Cardiac muscle cell (in vitro differentiated cells and primary cell): Measurements from ENCODE around the gene PSRC1. TPM values are rescaled to one million over a fixed set of nuclear protein-coding genes. Genes with fewer than 3 reads are reported as not detected.

ENCODE experiments used
- DNase-seq, 2 donors: peaks; one replicate each; pipeline versions ENCODE4 v3.0.0 to v3.0.0-alpha.2; 2010 to 2017; ENCODE audit warnings: low read depth in 1 of 2, low spot score in 1 of 2
- H3K27ac ChIP-seq: fragments of 200-600 bp; sonication (generic); 2 replicates; pipeline ENCODE4 v1.5.1; 2016
- H3K27me3 ChIP-seq: fragments of 200-600 bp; sonication (generic); 2 replicates; pipeline ENCODE4 v1.6.0; 2016; ENCODE audit warnings: control low read depth
- H3K36me3 ChIP-seq: fragments of 200-600 bp; sonication (generic); 2 replicates; pipeline ENCODE4 v1.5.1; 2016; ENCODE audit warnings: control low read depth
- H3K4me1 ChIP-seq: fragments of 200-600 bp; sonication (generic); 2 replicates; pipeline ENCODE4 v1.8.1; 2017; ENCODE audit warnings: low read depth, mild to moderate bottlenecking, mixed run types
- H3K4me3 ChIP-seq: fragments of 200-600 bp; sonication (generic); 2 replicates; pipeline ENCODE4 v1.5.1; 2016; ENCODE audit warnings: mild to moderate bottlenecking
- H3K9me3 ChIP-seq: fragments of 200-600 bp; sonication (generic); 2 replicates; pipeline ENCODE4 v1.5.1; 2017; ENCODE audit warnings: low read depth, mild to moderate bottlenecking, control low read depth
- CTCF ChIP-seq: IDR thresholded peaks from 2 replicates; pipeline ENCODE4 v1.5.1; 2012; ENCODE audit warnings: low read depth, mild to moderate bottlenecking, low read length
- polyA plus RNA-seq: library from polyadenylated mRNA; unstranded; fragments of >200 nt; fragmentation: Nextera tagmentation; extraction: Ambion mirVana; gene quantifications from 2 replicates; pipeline ENCODE4 v1.2.1, GENCODE V29; 2016
- total RNA-seq: library from RNA; depleted of rRNA; stranded (reverse); fragments of >200 nt; gene quantifications from 2 replicates; pipeline ENCODE4 v1.2.3, GENCODE V29; 2016

PSRC1 gene
- total and polyA plus RNA-seq, 2 experiments from 2014 or later = 13.4 to 41.8 TPM

DNA sequence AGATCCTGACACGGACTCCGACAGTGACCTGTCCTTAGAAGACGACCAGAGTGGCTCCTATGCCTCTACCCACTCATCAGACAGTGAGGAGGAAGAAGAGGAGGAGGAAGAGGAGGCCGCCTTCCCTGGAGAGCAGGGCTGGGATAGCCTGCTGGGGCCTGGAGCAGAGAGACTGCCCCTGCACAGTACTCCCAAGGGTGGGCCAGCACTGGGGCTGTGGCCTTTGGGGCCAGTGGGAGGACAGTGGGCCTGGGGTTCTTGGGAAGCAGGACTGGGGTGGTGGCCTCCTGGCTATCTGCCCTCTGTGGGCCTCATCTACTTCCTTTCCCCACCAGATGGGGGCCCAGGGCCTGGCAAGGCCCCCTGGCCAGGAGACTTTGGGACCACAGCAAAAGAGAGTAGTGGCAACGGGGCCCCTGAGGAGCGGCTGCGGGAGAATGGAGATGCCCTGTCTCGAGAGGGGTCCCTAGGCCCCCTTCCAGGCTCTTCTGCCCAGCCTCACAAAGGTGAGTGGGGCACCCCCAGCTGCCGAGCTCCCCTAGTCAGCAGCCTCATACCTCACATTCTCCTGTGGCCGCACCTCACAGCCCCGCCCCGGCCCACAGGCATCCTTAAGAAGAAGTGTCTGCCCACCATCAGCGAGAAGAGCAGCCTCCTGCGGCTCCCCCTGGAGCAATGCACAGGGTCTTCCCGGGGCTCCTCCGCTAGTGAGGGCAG, 10.0 kb downstream of the PSRC1 start:
- no peak overlapping the region for H3K27ac ChIP-seq
- DNase-seq = no peak
- H3K27me3 ChIP-seq = no peaks in the 10 kb centered on the region
- no peak for TF ChIP-seq CTCF
- H3K36me3 ChIP-seq = no peaks in the 10 kb centered on the region
- H3K9me3 ChIP-seq = no peaks in the 10 kb centered on the region
- H3K4me3 ChIP-seq = no peak overlapping the region
- peaks cover 8% of the 10 kb centered on the region for H3K4me1 ChIP-seq

GRCh38 chr1:109272021-109272799, 10.7 kb downstream of the PSRC1 start:
- no peaks in the 10 kb centered on the region for H3K36me3 ChIP-seq
- H3K4me3 ChIP-seq = no peak overlapping the region
- peaks cover 8% of the 10 kb centered on the region for H3K4me1 ChIP-seq
- H3K27ac ChIP-seq = no peak overlapping the region
- no peak for TF ChIP-seq CTCF
- no peaks in the 10 kb centered on the region for H3K27me3 ChIP-seq
- no peak for DNase-seq
- H3K9me3 ChIP-seq = no peaks in the 10 kb centered on the region

DNA sequence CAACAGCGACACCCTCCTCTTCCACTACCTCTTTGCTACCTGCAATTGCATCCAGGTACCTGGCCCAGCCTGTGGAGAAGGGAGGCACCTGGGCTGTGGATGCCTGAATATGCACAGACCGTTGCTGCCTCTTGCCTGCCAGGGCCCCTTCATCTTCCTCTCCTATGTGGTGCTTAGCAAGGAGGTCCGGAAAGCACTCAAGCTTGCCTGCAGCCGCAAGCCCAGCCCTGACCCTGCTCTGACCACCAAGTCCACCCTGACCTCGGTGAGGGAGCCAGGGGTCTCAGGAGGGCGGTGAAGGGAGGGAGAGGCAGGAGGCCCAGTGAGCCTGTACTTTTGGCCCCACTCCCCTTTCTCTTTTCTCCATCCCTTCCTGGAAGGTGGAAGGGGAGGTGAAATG, 11.5 kb downstream of the PSRC1 start:
- DNase-seq = no peak
- Histone ChIP-seq H3K36me3 (no peaks in the 10 kb centered on the region), H3K4me1 (peaks cover 8% of the 10 kb centered on the region), H3K4me3 (no peak overlapping the region), H3K9me3 (no peaks in the 10 kb centered on the region), H3K27me3 (no peaks in the 10 kb centered on the region), H3K27ac (no peak overlapping the region)
- no peak for TF ChIP-seq CTCF

DNA sequence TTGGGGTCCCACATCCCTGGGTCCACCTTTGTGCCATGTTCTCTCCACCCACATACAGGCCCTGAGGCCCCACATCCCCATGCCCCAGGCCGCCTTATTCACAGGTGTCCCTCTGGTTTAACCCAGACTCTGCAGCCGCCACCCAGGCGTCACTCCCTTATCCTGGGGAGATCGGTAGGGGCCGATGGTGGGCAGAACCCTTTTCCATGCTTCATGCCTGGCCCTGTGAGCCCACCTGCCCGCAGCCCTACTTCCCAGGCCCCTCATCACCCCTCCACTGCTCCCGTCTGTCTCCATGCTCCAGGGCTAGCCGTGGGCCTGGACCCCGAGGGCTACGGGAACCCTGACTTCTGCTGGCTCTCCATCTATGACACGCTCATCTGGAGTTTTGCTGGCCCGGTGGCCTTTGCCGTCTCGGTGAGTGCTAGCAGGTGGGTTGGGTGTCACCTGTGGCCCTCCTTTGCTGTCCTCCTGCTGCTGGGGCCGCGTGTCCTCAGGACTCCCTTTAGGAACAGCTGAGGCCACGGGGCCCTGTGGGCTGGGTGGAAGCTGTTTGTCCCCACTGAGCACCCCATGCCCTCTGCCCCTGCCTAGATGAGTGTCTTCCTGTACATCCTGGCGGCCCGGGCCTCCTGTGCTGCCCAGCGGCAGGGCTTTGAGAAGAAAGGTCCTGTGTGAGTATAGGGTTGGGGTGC, 12.2 kb downstream of the PSRC1 start:
- no peak overlapping the region for H3K27ac ChIP-seq
- no peak overlapping the region for H3K4me3 ChIP-seq
- TF ChIP-seq CTCF = no peak

DNA sequence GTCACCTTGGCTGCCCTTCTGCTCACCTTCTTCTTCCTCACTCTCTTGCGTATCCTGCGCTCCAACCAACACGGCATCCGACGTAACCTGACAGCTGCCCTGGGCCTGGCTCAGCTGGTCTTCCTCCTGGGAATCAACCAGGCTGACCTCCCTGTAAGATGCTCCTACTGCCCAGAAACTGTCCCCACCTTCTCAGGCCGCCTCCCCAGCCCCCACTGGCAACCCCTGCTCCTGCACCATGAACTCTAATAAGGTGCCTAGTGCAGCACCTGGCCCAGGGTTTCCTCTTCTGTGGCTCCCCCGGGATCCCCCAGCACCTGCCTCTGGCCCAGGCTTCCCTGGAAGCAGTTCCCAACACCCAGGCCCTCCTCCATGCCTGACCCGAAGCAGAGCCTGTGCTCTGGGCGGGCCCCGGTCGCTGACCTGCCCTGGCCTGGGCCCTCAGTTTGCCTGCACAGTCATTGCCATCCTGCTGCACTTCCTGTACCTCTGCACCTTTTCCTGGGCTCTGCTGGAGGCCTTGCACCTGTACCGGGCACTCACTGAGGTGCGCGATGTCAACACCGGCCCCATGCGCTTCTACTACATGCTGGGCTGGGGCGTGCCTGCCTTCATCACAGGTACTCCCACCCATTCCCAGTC, 12.8 kb downstream of the PSRC1 start:
- Histone ChIP-seq H3K27ac (no peak overlapping the region), H3K9me3 (no peaks in the 10 kb centered on the region), H3K4me3 (no peak overlapping the region), H3K27me3 (no peaks in the 10 kb centered on the region), H3K4me1 (peaks cover 6% of the 10 kb centered on the region), H3K36me3 (no peaks in the 10 kb centered on the region)
- no peak for DNase-seq
- TF ChIP-seq CTCF = no peak

More for the DNA sequence above, 12.2 kb downstream of the PSRC1 start:
- DNase-seq = no peak
- no peaks in the 10 kb centered on the region for H3K36me3 ChIP-seq
- H3K9me3 ChIP-seq = no peaks in the 10 kb centered on the region
- peaks cover 8% of the 10 kb centered on the region for H3K4me1 ChIP-seq
- H3K27me3 ChIP-seq = no peaks in the 10 kb centered on the region
